GM19467 (cell line): ENCODE measurements around the gene ASTN2.

Source experiments
- ATAC-seq: cut with Tn5 transposase; IDR thresholded peaks from one replicate; pipeline ENCODE4 v1.9.1; 2021; ENCODE audit warnings: mild to moderate bottlenecking, moderate library complexity; ENCODE audit not compliant: unreplicated experiment

ASTN2 gene

DNA sequence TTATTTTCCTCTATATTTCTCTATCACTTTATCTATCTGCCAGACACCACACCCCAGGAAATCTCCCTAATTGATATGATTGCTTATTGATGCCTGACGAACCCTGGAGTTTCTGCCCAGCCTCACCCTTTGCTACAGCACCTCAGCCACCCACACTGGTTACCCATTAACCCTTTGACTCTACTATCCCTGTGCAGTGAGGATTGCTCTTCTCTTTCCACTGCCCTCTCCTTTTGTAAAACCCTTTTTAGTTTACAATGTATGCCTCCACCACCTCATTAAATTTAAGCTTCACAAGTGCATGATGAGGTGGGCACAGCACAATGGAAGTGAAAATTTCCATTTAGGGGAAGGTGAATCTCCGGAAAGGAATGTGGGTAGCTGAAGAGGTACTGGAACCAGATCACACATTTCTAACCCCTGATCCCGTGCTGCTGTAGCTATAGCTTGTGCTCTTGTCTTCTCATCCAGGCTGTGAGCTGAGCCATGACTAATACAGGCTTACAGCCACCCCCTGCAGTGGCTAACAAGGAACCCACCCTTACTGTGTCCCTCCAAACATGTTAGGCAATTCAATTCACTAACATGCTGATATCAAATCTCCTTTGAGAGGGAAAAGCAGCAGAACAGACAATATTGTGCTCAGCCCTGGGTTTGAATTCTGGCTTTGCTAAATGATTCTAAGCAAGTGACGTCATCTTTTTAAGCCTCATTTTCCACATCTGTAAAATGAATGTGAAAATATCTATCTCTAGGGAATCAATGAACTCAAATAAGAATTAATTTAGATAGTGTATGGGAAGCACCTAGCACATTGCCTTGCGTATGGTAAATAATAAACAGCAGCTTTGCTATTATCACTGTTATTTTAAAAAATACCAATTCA lies 914.6 kb downstream of the ASTN2 start:
- no peak for ATAC-seq

- no peak for ATAC-seq
Observed at GRCh38 chr9:116499434-116499833, 915.4 kb downstream of the ASTN2 start.

DNA sequence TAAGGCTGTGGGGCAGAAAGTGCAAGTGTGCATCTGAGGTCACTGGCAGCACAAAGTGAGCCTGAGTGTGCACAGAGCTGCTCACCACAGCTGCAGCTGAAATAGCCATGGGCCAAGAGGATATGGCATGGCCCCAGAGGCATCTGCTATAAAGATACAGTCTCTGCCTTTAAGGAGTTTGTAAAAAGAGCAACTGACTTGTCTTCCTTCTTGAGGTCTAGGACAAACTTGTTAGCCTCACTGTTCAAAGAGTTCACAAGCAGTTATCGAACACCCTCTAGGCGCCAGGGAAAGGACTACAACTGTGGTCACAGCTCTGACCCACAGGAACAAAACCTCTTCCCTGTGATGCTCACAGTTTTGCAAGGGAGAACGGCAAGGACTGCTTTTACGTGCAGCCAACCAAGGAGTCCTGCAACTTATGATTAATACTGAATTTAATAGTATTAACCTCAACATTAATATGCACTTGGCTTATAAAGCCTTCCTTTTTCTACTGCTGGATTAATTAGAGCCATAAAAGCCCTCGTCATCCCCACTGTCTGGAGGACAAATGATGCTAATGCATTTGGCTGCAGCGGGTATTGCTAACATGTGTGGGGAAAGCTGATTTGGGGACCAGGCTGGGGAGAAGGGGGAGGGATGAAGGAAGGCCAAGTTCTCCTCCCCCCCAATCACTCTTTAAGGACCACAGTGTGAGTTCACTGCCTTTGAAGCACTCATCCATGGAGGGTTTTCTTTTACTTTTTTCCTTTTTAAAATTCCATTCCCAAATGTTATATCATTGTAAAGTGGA lies 917.6 kb downstream of the ASTN2 start:
- no peak for ATAC-seq

- no peak for ATAC-seq
Observed at GRCh38 chr9:116496167-116496566, 918.7 kb downstream of the ASTN2 start.

GRCh38 chr9:116495725-116496124 lies 919.1 kb downstream of the ASTN2 start:
- no peak for ATAC-seq

DNA sequence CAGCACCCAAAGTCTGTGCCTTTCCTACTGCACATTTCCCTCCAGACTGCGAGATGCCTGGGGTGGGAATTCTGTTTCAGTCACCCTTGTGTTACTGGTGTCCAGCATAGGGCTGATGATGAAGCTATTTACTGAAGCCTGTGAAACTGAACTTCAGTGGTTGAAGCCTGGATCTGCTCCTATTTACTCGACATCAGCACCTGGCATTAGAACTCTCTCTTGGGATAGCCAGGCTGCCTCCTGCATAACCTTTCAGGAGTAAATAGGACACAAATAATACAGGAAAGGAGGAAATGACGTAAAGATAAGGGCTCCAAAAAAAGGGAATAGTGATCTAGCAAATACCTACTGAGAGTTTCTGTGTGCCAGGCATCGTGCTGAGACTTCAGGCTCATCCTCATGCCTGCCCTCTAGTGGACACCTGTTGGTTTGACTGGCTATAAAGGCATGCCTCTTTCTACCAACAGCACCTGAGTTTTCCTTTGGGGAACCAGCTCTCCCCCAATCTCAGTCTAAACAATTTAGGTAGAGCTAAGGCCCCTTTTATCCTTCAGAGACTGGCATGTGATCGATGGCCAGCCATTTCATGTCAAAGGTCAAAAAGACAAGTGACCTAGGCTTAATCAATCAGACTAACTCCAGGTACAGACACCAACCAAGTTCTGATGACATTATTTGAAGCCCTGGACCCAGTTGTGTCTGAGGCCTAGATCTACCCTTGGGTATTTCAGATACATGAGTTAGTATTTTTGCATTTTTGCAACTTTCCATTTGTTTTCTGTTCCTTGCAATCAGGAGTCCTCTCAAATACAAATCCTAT lies 919.8 kb downstream of the ASTN2 start:
- no peak for ATAC-seq

DNA sequence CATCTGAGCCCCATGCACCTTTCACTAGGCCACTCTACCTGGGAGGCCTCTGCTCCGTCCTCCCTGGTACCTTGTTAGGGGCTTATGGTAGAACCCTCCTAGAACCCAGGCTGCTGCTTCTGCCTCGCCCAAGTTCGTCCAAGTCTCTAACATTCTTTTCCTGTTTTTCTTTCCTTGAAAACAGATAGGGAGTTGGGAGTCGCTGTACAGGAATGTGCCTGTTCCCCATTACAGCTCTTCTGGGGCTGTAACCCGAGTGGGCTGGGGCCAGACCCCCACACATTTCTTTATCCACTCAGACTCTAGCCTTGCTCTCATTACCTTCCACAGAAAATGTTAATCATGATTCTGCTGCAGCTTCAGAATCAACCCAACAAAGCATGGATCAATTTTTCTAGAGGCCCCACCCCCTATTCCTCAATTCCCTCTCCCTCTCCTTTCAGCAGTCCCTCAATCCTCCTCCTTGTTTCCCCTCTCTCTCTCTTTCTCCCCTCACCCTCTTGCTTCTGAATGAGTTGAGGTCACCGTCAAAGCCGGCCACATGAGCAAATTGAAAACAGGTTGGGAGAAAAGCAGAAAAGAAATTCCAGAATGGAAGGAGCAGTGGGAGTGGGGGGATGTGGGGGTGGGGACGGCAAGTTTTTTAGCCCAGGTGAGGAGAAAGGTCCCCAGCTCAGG lies 921.5 kb downstream of the ASTN2 start:
- ATAC-seq, result no peak

GRCh38 chr9:116491659-116492058 lies 923.2 kb downstream of the ASTN2 start:
- ATAC-seq, result no peak

DNA sequence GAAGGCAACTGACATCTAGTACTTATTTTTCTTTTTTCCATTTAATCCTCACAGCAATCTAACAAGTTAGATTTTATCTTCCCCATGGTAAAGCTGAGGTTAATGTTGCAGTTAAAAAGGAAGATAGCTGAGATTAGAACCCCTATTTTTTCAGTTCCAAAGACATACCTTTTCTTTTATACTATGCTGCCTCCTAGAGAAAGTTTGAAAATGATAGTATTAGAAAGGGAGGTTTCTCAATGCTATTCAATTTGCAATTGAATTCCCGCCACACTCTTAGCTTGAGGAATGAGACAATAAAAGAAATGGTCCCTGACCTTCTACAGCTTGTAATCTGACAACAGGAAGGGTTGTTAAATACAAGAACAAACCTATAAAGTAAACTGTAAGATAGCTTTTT lies 923.6 kb downstream of the ASTN2 start:
- ATAC-seq, result no peak

DNA sequence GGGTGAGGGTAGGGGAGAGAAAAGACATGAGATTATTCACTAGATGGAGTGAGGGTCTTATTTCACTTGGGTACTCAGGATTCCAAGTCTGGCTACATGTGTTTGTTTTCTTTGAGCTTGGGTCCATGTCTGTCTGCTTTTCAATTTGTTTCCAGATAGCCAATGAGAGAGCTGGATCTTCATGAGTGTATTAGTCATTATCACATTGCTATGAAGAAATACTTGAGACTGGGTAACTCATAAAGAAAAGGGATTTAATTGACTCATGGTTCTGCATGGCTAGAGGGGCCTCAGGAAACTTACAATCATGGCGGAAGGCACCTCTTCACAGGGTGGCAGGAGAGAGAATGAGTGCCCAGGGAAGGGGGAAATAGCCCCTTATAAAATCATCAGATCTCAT lies 924.5 kb downstream of the ASTN2 start:
- no peak for ATAC-seq

DNA sequence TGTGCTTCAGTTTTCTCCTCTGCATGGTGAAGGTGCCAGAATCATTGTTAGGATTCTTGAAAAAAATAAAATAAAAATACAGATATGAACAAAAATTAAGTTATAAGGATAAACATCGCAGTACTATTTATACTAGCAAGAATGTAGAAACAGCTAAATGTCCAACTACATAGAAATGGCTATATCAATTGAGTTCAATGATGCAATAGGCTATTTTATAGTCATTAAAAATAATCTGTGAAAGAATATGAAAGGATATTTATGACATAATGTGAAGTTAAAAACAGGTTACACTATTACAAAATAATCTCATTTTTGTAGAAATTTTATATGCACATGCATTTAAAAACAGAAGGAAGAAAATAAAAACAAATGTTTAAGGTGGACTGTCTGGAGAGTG lies 926.5 kb downstream of the ASTN2 start:
- no peak for ATAC-seq

DNA sequence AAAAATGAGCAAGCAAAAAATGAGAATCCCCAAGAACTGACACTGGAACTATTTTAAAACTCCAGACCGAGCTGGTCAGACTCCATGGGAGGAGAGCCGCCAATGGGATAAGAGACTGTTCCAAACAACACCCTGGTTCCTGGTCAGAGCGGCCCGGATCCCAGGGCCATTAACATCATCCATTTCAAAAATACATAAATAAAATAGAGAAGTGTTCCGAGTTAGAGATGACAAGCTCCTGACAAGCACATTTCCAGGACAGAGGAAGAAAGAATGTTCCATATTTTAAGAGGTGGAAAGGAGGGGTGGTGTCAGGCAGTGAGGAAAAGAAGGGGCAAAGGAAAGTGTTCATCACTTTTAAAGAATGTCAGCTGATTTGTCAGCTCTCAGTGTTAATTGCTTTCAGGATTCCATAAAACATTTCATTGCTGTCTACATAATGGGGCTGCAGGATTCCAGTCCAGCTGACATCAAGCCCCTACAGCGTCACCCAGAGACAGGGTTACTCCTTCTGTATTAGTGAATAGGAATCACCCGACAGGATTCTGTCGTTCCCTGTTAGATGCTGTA lies 930.3 kb downstream of the ASTN2 start:
- no peak for ATAC-seq

DNA sequence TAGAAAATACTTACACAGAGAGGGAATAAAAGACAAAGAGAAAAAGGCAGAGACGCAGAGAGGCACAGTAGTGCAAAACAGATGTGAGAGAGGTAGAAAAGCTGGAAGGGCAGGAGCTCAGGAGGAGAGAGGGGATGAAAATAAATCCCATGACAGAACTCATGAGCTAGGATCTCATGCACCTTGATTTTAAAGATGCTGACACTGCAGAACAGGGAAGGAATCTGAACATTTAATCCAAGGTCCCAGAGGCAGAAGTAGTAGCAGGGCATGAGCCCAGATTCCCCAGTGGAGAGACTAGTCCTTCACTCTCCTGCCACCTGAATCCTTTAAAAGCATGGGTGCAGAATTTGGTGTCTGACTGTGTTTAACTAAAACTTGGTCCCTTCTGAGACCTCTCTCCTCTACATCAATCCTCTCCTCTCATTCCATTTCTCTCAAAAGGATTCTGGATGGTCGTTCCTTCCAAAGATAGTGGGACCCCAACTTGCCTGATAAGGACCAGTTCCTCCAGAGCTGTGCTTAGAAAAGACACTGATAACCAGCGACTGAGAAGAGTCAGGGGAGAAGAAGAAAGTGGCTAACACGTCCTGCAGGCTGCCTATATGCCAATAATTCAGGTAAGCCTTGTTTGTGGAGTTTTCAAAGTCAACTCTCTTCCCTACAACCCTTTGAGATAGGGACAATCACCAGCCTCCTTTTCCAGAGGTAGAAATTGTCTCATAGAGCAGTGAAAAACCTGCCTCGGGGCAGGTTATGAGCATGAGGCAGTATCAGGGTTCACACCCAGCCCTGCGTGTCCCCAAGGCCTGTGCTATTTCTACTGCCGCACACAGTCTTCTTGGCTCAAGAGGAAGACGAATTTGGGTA lies 931.0 kb downstream of the ASTN2 start:
- ATAC-seq, result no peak

- no peak for ATAC-seq
Observed at GRCh38 chr9:116482740-116483139, 932.1 kb downstream of the ASTN2 start.

DNA sequence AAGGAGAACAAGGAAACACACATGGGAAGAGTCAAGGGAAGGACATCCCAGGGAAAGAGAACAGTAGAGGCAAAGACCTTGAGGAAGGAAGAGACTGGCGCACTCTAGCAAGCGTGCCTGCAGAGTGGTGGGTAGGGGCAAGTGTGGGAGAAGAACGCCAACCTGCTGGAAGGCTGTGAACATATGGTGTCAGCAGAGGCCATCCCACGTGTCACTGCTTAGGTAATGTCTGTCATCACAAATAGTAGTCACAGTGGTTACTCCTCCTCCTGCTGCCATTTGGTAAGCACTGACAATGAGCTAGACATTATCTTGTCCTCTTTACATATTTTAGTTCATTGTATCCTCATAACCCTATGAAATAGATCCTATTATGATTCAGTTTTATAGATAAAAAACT lies 934.2 kb downstream of the ASTN2 start:
- no peak for ATAC-seq

DNA sequence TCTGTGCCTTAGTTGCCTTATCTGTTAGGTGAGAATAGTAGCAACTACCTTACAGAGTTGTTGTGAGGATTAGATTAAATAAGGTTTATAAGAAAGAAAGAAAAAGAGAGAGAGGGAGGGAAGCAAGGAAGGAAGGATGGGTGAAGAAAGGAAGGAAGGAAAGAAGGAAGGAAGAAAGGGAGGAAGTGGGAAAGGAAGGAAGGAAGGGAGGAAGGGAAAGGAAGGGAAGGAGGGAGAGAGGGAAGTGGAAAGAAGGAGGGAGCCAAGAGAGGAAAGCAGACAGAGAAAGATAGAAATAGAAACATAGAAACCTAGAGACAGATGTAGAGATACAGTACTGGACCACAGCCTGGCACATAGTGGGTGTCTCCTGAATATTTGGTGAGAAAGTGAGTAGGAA lies 934.9 kb downstream of the ASTN2 start:
- no peak for ATAC-seq

- ATAC-seq, result no peak
Observed at GRCh38 chr9:116479056-116479544, 935.8 kb downstream of the ASTN2 start.

GRCh38 chr9:116477584-116478141 lies 937.2 kb downstream of the ASTN2 start:
- no peak for ATAC-seq

- ATAC-seq, result no peak
Observed at GRCh38 chr9:116476935-116477381, 937.9 kb downstream of the ASTN2 start.
